ENCODE results near the gene MORN1. TPM values are rescaled to one million over a fixed set of nuclear protein-coding genes. Genes with fewer than 3 reads are reported as not detected.

MORN1 gene
- total and polyA plus RNA-seq, 2 experiments from 2014 or later = 4.8 to 11.1 TPM

DNA sequence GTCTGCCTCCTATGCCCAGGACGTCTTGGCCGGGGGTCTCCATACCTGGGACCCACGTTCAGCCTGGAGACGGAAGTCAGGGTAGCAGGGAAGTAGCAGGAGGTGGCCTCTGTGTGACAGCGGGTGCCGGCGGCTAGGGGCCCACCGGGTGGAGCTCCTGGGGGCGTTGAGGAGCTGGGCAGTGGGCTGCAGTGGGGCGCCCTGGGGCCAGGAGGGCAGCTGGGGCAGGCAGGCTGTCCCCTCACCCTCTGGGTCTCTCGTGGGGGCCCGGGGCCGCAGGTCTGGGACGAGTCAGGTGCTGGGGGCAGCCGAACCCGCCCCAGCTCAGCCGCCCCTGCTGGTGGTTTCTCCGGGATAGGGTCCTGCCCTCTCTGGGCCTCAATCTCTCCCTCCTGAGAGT lies 35.7 kb upstream of the MORN1 start (continued):
- TF ChIP-seq, protein P1, sequence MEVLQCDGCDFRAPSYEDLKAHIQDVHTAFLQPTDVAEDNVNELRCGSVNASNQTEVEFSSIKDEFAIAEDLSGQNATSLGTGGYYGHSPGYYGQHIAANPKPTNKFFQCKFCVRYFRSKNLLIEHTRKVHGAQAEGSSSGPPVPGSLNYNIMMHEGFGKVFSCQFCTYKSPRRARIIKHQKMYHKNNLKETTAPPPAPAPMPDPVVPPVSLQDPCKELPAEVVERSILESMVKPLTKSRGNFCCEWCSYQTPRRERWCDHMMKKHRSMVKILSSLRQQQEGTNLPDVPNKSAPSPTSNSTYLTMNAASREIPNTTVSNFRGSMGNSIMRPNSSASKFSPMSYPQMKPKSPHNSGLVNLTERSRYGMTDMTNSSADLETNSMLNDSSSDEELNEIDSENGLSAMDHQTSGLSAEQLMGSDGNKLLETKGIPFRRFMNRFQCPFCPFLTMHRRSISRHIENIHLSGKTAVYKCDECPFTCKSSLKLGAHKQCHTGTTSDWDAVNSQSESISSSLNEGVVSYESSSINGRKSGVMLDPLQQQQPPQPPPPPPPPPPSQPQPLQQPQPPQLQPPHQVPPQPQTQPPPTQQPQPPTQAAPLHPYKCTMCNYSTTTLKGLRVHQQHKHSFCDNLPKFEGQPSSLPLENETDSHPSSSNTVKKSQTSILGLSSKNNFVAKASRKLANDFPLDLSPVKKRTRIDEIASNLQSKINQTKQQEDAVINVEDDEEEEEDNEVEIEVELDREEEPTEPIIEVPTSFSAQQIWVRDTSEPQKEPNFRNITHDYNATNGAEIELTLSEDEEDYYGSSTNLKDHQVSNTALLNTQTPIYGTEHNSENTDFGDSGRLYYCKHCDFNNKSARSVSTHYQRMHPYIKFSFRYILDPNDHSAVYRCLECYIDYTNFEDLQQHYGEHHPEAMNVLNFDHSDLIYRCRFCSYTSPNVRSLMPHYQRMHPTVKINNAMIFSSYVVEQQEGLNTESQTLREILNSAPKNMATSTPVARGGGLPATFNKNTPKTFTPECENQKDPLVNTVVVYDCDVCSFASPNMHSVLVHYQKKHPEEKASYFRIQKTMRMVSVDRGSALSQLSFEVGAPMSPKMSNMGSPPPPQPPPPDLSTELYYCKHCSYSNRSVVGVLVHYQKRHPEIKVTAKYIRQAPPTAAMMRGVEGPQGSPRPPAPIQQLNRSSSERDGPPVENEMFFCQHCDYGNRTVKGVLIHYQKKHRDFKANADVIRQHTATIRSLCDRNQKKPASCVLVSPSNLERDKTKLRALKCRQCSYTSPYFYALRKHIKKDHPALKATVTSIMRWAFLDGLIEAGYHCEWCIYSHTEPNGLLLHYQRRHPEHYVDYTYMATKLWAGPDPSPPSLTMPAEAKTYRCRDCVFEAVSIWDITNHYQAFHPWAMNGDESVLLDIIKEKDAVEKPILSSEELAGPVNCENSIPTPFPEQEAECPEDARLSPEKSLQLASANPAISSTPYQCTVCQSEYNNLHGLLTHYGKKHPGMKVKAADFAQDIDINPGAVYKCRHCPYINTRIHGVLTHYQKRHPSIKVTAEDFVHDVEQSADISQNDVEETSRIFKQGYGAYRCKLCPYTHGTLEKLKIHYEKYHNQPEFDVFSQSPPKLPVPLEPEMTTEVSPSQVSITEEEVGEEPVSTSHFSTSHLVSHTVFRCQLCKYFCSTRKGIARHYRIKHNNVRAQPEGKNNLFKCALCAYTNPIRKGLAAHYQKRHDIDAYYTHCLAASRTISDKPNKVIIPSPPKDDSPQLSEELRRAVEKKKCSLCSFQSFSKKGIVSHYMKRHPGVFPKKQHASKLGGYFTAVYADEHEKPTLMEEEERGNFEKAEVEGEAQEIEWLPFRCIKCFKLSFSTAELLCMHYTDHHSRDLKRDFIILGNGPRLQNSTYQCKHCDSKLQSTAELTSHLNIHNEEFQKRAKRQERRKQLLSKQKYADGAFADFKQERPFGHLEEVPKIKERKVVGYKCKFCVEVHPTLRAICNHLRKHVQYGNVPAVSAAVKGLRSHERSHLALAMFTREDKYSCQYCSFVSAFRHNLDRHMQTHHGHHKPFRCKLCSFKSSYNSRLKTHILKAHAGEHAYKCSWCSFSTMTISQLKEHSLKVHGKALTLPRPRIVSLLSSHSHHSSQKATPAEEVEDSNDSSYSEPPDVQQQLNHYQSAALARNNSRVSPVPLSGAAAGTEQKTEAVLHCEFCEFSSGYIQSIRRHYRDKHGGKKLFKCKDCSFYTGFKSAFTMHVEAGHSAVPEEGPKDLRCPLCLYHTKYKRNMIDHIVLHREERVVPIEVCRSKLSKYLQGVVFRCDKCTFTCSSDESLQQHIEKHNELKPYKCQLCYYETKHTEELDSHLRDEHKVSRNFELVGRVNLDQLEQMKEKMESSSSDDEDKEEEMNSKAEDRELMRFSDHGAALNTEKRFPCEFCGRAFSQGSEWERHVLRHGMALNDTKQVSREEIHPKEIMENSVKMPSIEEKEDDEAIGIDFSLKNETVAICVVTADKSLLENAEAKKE (CRISPR knock-in tag; IDR thresholded peaks at IDR 0.05) = no peak
- TF ChIP-seq CREB1 (CRISPR knock-in tag; IDR thresholded peaks at IDR 0.05; ENCODE audit: low read depth) (no peak), EZH2 (IDR thresholded peaks at IDR 0.05; ENCODE audit: low read depth, unreplicated experiment) (no peak), ZNF331 (CRISPR knock-in tag; IDR thresholded peaks at IDR 0.05; ENCODE audit: low read depth) (no peak), JUNB (IDR thresholded peaks at IDR 0.05; ENCODE audit: unreplicated experiment) (no peak), ZNF114 (CRISPR knock-in tag; IDR thresholded peaks at IDR 0.05) (no peak)
- TF ChIP-seq, protein P2, sequence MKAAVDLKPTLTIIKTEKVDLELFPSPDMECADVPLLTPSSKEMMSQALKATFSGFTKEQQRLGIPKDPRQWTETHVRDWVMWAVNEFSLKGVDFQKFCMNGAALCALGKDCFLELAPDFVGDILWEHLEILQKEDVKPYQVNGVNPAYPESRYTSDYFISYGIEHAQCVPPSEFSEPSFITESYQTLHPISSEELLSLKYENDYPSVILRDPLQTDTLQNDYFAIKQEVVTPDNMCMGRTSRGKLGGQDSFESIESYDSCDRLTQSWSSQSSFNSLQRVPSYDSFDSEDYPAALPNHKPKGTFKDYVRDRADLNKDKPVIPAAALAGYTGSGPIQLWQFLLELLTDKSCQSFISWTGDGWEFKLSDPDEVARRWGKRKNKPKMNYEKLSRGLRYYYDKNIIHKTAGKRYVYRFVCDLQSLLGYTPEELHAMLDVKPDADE (IDR thresholded peaks at IDR 0.05) = no peak
- TF ChIP-seq, protein P3, sequence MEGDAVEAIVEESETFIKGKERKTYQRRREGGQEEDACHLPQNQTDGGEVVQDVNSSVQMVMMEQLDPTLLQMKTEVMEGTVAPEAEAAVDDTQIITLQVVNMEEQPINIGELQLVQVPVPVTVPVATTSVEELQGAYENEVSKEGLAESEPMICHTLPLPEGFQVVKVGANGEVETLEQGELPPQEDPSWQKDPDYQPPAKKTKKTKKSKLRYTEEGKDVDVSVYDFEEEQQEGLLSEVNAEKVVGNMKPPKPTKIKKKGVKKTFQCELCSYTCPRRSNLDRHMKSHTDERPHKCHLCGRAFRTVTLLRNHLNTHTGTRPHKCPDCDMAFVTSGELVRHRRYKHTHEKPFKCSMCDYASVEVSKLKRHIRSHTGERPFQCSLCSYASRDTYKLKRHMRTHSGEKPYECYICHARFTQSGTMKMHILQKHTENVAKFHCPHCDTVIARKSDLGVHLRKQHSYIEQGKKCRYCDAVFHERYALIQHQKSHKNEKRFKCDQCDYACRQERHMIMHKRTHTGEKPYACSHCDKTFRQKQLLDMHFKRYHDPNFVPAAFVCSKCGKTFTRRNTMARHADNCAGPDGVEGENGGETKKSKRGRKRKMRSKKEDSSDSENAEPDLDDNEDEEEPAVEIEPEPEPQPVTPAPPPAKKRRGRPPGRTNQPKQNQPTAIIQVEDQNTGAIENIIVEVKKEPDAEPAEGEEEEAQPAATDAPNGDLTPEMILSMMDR (conservative IDR thresholded peaks at IDR 0.05; ENCODE audit: low read depth in 2 of 2) = no peak

All from GM23338 (cell line).